Parathyroid adenoma (tissue), 2 donors: ENCODE data around the gene SLC1A4.
"Not testable (repeated sequence)": the region's sequence is repeated elsewhere in the genome, so short reads cannot be mapped to it uniquely, and the experiment has no call there.

Source experiments
- H2AFZ ChIP-seq: fragments of 300-600 bp; sonication (generic); one replicate; pipeline ENCODE4 v1.7.0; 2017; ENCODE audit warnings: antibody characterized with exemption, mild to moderate bottlenecking
- H3K27ac ChIP-seq: fragments of 300-600 bp; sonication (generic); one replicate; pipeline ENCODE4 v1.7.0; 2017
- H3K27me3 ChIP-seq: fragments of 300-600 bp; sonication (generic); one replicate; pipeline ENCODE4 v1.7.0; 2017; ENCODE audit warnings: low read length; ENCODE audit not compliant: control insufficient read depth, insufficient read depth
- H3K36me3 ChIP-seq: fragments of 300-600 bp; sonication (generic); one replicate; pipeline ENCODE4 v1.7.0; 2017; ENCODE audit warnings: low read length; ENCODE audit not compliant: control insufficient read depth, insufficient read depth
- H3K4me1 ChIP-seq: fragments of 300-600 bp; sonication (generic); one replicate; pipeline ENCODE4 v1.7.0; 2017; ENCODE audit warnings: control low read depth
- H3K4me2 ChIP-seq: fragments of 300-600 bp; sonication (generic); one replicate; pipeline ENCODE4 v1.7.0; 2017; ENCODE audit warnings: low read length
- H3K4me3 ChIP-seq: fragments of 300-600 bp; sonication (generic); one replicate; pipeline ENCODE4 v1.7.0; 2017; ENCODE audit warnings: low read depth, low read length
- H3K79me2 ChIP-seq: fragments of 300-600 bp; sonication (generic); one replicate; pipeline ENCODE4 v1.7.0; 2017; ENCODE audit warnings: control low read depth
- H3K9ac ChIP-seq: fragments of 300-600 bp; sonication (generic); one replicate; pipeline ENCODE4 v1.7.0; 2017; ENCODE audit warnings: mild to moderate bottlenecking
- H3K9me3 ChIP-seq: fragments of 300-600 bp; sonication (generic); one replicate; pipeline ENCODE4 v1.7.0; 2017; ENCODE audit warnings: low read length; ENCODE audit not compliant: control insufficient read depth
- CTCF ChIP-seq: fragments of 300-600 bp; sonication (generic); IDR thresholded peaks from one replicate; pipeline ENCODE4 v1.7.0; 2017; ENCODE audit warnings: antibody characterized with exemption, mild to moderate bottlenecking
- donor health status: primary hyperparathyroidism.

SLC1A4 gene

GRCh38 chr2:64960819-64961218 is 28.4 kb upstream of the SLC1A4 start:
- Histone ChIP-seq H2AFZ (peak overlapping the region; percentile 16), H3K9me3 (no peaks in the 10 kb centered on the region), H3K4me1 (peaks cover 3% of the 10 kb centered on the region), H3K4me2 (no peak overlapping the region), H3K27ac (no peak overlapping the region), H3K9ac (no peak overlapping the region), H3K36me3 (no peaks in the 10 kb centered on the region), H3K27me3 (no peaks in the 10 kb centered on the region), H3K79me2 (no peaks in the 10 kb centered on the region), H3K4me3 (no peak overlapping the region)
- no peak for TF ChIP-seq CTCF

- H3K4me2 ChIP-seq, H3K79me2 ChIP-seq, H3K27me3 ChIP-seq, H3K9me3 ChIP-seq, H3K36me3 ChIP-seq, H2AFZ ChIP-seq, H3K4me3 ChIP-seq, H3K27ac ChIP-seq, H3K4me1 ChIP-seq, H3K9ac ChIP-seq: not testable (repeated sequence)
Measured at GRCh38 chr2:64963138-64963537, 26.1 kb upstream of the SLC1A4 start.

- Histone ChIP-seq H3K4me2 (no peak overlapping the region), H2AFZ (no peak overlapping the region), H3K36me3 (no peaks in the 10 kb centered on the region), H3K4me3 (no peak overlapping the region), H3K27ac (no peak overlapping the region), H3K9me3 (no peaks in the 10 kb centered on the region), H3K4me1 (peaks cover 3% of the 10 kb centered on the region), H3K79me2 (no peaks in the 10 kb centered on the region), H3K9ac (no peak overlapping the region), H3K27me3 (no peaks in the 10 kb centered on the region)
- no peak for TF ChIP-seq CTCF
Measured at GRCh38 chr2:64963719-64964118, 25.5 kb upstream of the SLC1A4 start.

- Histone ChIP-seq H2AFZ (no peak overlapping the region), H3K79me2 (no peaks in the 10 kb centered on the region), H3K27me3 (no peaks in the 10 kb centered on the region), H3K36me3 (no peaks in the 10 kb centered on the region), H3K4me3 (no peak overlapping the region), H3K4me1 (peaks cover 1% of the 10 kb centered on the region), H3K9ac (no peak overlapping the region), H3K27ac (no peak overlapping the region), H3K4me2 (no peak overlapping the region), H3K9me3 (no peaks in the 10 kb centered on the region)
- no peak for TF ChIP-seq CTCF
Measured at GRCh38 chr2:64966017-64966416, 23.2 kb upstream of the SLC1A4 start.

GRCh38 chr2:64966839-64967238 is 22.4 kb upstream of the SLC1A4 start:
- TF ChIP-seq CTCF = no peak
- Histone ChIP-seq H3K36me3 (no peaks in the 10 kb centered on the region), H3K9me3 (no peaks in the 10 kb centered on the region), H3K9ac (no peak overlapping the region), H3K27ac (no peak overlapping the region), H3K4me2 (no peak overlapping the region), H3K4me1 (no peaks in the 10 kb centered on the region), H3K4me3 (no peak overlapping the region), H3K27me3 (no peaks in the 10 kb centered on the region), H3K79me2 (no peaks in the 10 kb centered on the region), H2AFZ (no peak overlapping the region)
